HG02981 (cell line): Measurements from ENCODE around the gene TMEM53.

ENCODE experiments used
- ATAC-seq: cut with Tn5 transposase; IDR thresholded peaks from one replicate; pipeline ENCODE4 v1.9.1; 2021; ENCODE audit warnings: mild to moderate bottlenecking, moderate library complexity; ENCODE audit not compliant: unreplicated experiment

Gene TMEM53

GRCh38 chr1:44674113-44675000 is at the start of gene TMEM53, which contains the start of gene ARMH1:
TMEM53 (minus strand) TSS chr1:44674481; CDS start chr1:44674391, 90 bp downstream.
ARMH1 (plus strand) TSS chr1:44674714; CDS start chr1:44689698, 14,984 bp downstream.
- peak; percentile 84 for ATAC-seq

- ATAC-seq, result no peak
Measured at GRCh38 chr1:44723496-44724295, 49.4 kb upstream of the TMEM53 start.

- ATAC-seq, result no peak
Measured at GRCh38 chr1:44723064-44723463, 48.8 kb upstream of the TMEM53 start.

- peak; percentile 65 for ATAC-seq
Measured at GRCh38 chr1:44721485-44722361, 47.4 kb upstream of the TMEM53 start.

DNA sequence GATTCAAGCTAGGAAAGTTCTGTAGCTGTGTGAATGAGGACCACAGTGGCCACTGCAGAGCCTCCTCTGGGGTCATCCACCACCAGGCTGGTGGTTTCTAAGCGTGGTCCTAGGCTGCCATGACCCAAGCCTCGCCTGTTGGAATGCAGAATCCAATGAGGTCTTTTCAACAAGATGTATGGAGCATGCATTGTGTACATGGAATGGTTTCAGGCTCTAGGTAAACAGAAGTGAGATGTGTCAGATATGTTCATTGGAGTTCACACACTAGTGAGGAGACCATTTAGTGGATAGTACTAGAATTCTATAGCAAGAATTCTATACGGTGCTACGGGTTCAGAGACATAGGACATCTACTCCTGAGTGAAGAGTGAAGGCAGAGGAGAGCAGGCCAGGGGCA is 46.0 kb upstream of the TMEM53 start:
- no peak for ATAC-seq

DNA sequence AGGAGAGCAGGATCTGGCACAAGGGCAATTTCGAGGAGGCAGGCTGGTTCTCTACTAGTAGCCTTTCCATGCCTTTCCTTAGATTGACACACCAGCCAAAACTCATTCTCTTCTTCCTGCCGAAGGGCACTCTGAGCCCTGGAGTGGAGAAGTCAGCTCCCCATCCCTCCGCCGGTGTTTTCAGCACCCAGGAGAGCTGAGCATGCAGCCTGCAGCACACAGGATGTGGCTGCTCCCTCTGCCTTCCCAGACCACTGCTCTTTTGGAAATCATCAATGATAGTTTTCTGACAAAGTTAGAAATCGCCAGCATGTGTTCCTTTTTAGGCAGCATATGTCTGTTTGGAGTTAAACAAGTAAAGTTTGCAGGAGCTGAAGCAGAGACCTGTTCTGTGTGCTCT is 45.0 kb upstream of the TMEM53 start:
- no peak for ATAC-seq

- no peak for ATAC-seq
Measured at GRCh38 chr1:44718091-44718490, 43.8 kb upstream of the TMEM53 start.

GRCh38 chr1:44717653-44718052 is 43.4 kb upstream of the TMEM53 start:
- no peak for ATAC-seq

- ATAC-seq, result no peak
Measured at GRCh38 chr1:44717156-44717555, 42.9 kb upstream of the TMEM53 start.

DNA sequence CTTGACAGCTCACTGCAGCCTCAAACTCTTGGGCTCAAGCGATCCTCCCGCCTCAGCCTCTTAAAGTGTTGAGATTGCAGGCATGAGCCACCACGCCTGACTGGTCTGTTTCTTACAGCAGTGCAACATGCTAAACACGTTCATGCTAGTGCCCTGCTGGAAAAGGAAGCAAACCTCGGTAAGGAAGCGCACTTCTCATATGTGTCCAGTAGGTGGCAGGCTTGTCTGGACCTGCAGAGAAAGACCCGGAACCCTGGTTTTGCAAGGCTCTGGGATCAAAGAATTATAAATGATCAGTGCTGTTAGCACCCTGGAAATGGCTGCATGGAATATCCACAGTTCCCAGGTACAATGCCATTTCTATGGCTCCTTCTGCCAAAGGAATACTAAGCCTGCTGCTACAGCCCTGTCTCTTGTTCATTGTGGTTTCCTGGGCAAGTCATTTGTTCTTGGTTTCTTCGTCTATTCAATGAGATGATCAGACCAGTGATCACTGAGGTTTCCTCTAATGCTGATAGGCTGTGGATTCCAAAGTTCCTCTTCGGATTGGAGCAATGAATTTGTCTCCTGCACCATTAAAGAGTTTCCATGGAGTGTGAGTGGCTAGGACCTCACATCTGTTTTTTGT is 40.8 kb upstream of the TMEM53 start:
- ATAC-seq, result no peak

GRCh38 chr1:44714532-44714931 is 40.3 kb upstream of the TMEM53 start:
- no peak for ATAC-seq

- no peak for ATAC-seq
Measured at GRCh38 chr1:44713321-44713781, 39.1 kb upstream of the TMEM53 start.

DNA sequence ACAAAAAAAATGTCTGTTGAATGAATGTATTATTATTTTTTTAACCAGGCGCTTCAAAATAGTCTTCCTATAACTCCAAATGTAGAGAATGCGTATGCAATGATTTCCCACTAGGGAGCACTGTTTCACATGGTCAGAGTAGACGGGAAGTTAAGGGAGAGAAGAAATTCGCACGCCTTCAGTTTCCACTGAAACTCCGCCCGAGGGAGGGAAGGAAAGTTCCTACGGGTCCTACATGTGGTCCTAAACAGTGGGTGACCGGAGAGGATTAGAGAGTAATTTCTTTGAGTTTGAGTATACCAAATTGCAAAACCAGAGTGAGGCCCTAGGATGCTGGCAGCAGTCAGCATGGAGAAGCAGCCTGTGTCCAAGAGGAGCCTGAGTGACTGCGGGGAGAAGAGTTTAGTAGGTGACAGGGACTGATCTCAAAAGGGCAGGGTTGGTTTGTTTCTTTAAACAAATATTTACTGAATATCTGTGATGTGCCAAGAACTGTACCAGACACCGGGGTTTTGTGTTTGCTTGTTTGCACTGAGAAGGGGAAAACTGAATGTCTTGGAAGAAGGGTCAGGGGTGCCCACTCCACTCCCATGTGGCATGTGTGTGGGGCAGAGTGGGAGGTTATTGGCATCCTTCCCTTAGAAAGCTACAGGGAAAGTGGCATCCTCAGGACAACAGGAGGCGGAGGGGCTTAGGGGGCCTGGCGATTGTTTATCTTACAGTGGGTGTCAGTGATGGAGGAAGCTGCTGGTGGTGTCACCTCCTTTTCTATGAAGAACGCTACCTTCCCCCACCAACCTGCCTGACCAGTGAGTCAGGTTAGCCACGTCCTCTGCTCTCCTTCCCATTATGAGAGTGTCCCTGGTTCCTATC is 33.9 kb upstream of the TMEM53 start:
- ATAC-seq, result no peak

GRCh38 chr1:44707112-44707881 is 33.0 kb upstream of the TMEM53 start:
- no peak for ATAC-seq

- ATAC-seq, result no peak
Measured at GRCh38 chr1:44705938-44706337, 31.7 kb upstream of the TMEM53 start.

DNA sequence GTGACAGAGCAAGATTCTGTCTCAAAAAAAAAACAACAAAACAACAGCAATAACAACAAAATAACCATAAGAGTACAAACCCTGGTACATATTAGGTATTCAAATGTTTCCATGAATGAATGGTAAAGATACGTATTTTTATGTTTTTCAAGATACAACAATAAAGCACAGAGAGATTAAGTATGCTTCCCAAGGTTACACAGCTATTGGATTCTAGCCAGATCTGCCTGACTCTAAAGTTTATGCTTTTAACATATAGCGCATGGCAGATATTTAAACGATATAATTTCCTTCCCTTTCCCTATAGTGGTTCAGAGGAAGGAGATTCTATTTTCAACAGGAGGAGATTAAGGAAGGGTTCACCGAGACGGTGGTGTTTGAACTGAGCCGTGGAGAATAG is 31.2 kb upstream of the TMEM53 start:
- ATAC-seq, result no peak

- no peak for ATAC-seq
Measured at GRCh38 chr1:44701141-44701573, 26.9 kb upstream of the TMEM53 start.

- ATAC-seq, result no peak
Measured at GRCh38 chr1:44700573-44700972, 26.3 kb upstream of the TMEM53 start.
